Ammon's horn (tissue), 1 donor: Measurements from ENCODE around the gene SRMS.

Experiments used
- DNase-seq: peaks from one replicate; pipeline ENCODE4 v3.0.0-alpha.2; 2016; ENCODE audit warnings: low spot score

Gene SRMS

DNA sequence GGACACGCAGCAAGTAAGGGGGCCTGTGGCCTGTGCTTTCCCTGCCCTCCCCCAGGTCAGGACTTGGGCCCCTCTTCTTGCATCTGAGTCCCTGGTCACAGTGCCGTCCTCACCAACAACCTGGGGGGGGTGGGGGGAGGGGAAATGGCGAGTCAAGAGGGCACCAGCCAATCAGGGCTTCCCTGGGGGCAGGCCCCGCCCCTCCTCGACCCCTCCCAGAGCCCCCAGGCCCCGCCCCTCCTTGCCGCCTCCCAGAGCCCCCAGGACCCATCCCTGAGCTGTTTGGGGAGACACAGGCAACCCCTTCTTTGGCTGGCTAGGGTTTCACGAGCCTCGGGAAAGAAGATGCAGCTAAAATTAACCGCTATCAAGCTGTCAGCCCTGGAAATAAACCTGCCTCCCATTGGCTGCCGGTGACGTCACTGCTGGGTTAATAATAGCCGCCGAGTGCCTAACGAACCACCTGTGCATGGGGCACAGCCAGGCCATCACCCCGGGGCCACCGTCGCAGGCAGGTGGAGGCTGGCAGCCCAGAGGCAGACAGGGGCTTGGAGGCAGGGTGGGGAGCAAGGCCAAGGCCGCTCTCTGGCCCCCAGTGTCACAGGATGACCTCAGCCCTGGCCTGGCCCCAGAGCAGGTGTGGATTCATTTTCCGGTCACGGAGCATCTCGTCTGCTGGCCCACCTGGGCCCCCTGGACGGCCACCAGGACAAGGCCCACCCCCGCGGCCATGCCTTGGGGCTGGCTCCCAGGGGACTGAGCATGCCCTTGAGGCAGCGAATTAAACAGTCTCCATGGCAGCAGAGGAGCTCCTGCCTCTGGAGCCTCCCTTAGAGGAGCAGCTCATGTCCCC is 45.5 kb downstream of the SRMS start:
- peak; percentile 70 for DNase-seq

DNA sequence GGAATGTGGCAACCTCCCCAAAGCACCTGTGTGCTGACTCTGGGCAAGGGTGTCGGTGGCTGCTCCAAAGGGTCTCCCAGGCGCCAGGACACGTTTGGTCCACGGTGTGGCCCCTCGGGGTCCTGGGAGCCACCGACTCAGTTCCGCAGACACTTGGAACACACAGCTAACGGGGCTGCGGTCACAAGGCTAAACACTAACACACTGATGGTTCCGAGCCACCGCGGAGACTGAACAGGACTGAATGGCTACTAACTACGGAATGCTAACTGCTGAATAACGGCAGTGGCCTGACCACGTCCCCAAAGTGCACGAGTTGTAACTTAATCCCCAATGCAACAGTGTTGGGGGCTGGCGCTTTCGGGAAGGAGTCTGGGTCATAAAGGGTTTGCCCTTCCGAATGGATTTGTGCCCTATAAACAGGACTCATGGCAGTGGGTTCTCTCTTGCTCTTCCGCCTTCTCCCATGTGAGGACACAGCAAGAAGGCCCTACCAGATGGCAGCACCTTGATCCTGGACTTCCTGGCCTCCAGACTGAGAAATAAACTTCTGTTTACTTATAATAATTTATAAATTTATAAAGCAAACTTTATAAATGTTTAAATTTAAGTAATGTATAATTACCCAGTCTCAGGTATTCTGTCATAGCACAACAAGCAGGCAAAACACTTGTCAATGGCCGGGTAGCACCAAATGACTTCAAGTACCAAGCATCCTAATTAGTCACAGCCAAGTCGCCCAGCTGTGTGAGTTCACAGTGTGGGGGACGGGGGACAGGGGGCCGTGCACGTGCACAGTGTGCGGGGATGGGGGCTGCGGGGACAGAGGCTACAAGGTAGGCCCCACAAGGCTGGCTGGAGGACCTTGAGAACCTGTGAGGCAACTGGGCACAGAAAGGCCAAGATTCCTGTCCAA is 46.4 kb downstream of the SRMS start:
- DNase-seq = no peak

DNA sequence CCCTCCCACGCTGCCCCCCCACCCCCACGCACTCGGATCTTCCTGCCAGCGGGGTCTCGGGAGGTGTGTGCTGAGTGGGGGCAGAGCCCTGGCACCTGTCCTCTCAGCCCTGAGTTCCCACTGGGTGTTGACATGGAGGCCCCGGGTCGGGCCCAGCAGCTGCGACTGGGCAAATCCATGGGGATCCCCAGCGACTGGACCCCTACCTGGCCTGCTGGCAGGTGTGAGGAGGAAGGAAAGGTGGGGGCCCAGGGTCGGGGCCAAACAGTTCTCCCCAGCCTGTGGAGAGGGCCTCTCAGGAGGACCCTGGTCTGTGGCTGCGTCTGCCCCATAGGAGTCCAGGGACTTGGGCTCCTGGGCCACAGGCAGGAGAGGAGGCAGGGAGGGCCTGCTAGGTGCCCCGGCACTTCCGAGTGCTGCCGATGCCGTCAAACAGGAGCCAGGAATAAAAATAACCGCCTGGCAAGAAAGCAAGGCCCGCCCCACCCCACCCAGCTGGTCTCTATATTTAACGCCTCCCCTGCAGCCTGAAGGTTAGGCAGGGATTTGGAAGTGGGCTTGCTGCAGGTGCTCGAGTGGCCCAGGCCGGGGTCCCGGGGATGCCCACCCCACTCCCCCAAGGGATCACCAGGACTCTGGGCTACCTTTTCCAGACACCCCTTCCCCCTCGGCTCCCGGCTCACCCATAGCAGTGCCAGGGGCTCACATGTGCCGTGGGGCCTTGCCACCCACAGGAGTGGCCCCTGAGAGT is 47.2 kb downstream of the SRMS start:
- DNase-seq = no peak

DNA sequence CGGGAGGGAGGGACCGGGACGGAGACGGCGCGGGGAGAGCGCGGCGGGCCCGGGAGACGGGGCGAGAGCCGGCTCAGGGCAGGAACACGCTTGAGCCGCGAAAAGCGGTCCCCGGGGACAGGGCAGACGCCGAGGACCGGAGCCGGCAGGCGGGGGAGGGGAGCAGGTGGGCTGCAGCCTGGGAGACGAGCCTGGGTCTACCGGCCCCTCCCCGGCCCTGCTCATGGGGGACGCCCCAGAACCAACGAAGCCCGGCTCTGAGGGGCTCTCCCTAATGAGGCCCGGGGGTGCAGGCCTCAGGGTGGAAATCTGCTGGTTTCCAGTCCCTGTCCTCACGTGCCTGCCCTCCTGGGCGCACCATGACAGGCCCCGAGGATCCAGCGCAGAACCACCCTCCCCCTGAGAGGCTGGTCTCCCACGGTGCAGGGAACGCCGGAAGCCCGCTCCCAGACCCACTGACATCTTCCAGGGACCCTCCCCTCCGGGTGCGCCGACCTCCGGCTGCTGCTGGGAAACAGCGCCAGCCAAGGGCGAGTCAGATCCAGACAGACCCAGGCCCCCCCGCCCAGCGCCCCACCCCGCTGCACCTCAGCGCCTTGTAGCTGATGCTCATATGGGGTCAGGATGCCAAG is 48.1 kb downstream of the SRMS start:
- no peak for DNase-seq

DNA sequence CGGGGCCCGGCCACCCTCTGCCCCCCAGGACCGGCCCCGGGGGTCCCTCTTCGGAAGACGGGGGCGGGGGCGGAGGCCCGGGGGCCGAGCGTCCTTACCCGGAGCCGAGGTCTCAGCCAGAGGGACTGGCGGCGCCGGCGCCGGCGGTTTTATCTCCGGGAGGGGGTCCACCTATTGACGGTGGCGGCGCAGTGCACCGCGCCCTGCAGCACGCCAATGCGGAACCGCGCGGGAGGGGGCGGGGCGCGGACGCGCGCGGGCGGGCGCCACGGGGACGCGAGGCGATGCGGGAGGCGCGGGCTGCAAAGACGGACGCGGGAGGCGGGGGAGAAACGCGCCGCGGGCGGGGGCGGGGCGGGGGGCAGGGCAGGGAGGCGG is 48.6 kb downstream of the SRMS start, which contains the start of gene EEF1A2:
Gene EEF1A2 (minus strand): TSS at position 124 of the 378 bp plus-strand sequence. CDS start 1,320 bp downstream, outside the sequence.
- peak; percentile 50 for DNase-seq

DNA sequence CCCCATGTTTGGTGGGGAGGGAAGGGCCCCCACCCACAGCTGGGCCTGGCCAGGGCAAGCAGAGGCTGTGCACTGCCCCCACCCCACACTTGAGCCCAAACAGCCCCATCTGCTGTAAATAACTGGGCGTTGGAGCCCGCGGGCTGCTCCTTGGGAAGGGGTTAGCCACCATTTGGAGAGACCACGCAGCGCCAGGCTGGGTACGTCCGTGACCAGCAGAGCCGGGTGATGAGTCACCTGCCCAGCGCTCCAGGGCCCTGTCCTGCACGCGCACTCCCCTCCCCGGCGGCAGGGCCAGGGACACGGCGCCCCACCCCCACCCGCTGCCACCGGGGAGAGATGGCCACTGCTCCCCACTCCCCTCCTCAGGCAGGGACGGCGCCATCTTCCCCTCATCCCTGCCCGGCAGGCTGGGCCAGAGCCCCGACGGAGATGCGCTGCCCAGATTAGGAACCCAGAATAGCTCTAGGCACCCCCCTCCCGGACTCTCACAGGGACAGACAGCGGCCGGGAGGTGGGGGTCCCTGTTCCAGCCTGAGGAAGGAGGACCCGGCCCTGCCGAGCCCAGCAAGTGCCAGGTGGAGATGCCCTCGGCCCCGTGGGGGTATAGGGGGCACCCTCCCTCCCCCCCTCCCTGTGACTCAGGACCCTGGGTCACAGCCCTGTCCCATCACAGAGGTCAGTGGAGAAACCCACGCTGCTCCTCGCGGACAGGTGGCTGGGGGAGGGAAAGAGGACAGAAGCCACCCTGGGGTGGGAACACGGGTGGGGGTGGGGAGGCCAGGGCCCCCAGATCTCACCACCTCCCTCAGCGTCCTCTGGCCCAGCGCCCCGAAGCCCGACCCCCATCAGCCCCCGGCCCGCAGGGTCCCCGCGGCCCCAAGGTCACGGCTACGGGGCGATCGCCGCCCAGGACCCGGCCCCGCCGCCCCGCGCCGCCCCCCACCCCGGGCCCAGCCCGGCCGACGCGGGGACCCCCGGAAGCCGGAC is 49.3 kb downstream of the SRMS start:
- no peak for DNase-seq

DNA sequence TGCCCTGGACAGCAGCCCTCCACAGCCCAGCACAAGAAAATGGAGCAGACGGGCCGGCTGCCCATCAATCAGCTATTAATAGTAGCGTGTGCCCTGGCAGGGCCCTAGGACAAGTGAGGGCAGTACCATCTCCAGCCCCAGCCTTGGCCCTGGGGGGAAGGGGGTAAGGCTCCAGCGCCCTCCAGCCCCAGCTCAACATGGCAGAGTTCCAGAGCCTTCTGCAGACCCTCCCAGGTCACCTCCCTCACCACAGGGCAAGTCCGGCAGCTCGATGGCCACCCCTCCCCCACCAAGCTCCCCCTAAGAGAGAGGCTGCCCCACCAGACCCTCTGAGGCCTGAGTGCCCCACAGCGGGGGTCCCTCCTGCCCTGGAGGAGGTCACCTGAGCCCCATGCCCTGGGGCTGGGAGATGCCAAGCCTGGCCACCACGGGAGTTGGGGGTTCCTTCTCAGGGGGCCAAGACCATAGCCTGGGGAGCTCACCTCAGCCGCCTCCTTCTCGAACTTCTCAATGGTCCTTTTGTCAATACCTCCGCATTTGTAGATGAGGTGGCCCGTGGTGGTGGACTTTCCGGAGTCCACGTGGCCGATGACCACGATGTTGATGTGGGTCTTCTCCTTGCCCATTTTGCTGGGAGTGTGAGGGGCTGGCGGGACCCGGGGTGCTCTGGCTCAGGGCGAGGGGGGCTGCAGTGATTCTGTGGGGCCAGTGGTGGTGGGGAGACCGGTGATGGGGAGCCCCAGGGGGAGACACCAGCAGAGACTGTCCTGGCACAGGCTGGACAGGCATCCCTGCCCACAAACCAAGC is 50.2 kb downstream of the SRMS start:
- no peak for DNase-seq

DNA sequence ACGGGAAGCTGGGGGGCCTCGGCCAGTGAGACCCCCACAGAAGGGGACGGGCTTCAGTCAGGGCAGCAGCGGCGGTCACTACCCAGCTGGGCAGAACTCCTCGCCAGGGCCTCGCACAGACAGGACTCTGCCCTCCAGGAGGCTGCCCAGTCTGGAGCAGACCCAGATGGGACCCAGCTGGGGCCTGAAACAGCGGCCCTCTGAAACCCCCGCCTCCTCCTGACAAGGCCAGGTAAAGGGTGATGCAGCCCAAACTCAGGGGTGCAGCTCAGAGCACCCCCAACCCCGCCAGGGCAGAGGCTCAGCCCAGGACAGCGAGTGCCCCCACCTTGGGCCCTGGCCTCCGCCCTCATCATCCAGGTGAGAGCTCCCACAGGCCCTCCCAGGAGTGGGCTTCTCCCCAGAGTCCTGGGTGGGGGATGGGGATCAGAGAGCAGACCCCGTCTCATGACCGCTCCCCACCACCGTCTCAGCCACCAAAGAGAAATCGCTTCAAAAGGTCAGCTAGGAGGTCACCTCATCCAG is 50.9 kb downstream of the SRMS start:
- no peak for DNase-seq

DNA sequence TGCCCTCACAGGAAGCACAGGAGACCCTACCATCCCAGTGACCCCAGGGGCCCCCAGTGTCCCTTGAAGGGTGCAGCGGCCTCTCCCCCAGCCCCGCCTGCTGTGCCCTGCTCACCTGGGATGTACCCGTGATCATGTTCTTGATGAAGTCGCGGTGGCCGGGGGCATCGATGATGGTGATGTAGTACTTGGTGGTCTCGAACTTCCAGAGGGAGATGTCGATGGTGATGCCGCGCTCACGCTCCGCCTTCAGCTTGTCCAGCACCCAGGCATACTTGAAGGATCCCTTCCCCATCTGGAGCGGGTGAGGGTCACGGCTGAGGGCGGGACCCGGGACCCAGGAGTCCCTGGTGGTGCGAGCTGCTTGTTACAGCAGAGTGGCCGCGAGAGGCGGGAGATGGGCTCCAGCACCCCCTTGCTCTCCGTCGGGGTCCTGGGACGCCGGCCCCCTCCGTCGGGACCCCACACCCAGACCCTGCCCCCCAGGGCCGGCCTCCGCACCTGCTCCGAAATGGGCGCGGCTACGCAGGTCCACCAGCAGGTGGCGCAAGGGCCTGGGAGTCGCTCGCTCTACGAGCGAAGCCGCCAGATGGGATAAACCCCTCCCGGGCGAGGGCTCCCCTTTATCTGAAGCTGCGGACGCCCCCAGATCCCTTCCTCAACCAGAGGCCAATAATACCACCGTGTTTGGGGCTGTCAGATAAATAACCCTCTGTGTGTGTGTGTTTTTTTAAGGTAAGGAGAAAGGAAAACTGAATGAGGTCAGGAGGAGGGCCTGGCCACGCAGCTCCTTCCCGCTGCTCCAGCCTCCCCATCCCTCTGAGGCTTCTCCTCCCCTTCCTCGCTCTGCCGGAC is 51.6 kb downstream of the SRMS start:
- DNase-seq = peak; percentile 72

DNA sequence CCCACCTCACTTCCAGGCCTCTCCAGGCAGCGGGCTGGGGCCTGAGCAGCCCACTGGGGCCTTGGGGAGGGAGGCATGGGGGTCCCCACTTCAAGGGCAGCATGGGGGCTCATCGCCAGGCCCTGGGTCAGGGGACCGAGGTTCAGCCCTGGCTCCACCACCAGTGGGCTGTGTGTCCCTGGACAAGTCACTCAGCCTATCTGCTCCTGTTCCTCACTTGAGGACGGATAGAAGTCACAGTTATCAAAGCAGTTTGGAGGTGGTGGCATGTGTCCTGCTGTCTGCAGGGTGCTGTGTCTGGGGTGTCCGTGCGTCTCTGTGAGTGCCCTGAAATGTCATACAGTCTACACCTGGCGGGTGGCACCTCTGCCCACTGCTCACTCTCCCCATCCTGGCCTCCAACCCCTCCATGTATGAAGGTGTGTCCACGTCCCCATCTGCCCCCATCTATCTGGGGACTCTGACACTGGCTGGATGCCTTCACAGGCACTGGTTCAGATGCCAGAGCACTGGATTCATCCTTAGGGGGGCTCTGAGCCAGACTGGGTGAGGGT is 52.3 kb downstream of the SRMS start:
- DNase-seq = no peak

DNA sequence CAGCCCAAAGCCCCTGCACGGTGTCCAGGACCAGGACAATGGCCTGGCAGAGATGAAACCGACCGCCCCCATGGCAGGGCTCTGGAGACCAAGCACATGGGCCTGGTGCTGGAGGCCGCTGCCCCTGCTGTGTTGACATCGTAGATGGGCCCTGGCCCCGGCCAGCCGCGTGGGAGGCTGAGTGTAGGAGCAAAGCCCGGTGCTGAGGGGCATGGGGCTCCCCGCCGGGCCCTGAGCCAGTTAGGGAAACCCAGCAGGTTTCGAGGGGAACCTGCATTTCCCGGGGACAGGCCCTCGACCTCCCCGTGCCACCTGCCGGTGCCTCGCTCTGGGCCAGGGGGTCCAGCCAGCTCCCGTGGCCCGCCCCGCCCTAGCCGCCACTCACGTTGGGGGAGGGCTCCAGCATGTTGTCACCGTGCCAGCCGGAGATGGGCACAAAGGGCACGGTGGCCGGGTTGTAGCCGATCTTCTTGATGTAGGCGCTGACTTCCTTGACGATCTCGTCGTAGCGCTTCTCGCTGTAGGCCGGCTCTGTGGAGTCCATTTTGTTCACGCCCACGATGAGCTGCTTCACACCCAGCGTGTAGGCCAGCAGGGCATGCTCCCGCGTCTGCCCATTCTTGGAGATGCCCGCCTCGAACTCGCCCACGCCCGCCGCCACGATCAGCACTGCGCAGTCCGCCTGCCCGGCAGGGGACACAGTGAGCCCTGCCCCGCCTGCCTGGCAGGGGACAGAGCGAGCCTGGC is 53.0 kb downstream of the SRMS start:
- DNase-seq = no peak

DNA sequence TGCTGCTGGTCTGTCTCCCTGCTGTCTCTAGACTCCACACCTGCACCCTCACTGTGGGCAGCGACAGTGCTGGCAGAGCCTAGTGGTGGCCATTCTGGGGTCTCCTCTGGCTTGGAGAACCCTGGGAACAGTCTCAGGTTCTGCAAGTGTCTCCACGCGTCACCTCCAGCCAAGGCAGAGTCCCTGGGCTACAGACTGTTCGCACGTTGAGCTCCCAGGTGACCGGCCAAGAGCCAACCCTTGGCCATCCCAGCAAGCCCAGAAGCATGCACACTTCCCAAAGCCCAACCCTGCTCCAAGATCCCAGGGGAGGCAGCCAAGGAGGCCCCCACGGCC is 53.5 kb downstream of the SRMS start:
- DNase-seq = no peak

DNA sequence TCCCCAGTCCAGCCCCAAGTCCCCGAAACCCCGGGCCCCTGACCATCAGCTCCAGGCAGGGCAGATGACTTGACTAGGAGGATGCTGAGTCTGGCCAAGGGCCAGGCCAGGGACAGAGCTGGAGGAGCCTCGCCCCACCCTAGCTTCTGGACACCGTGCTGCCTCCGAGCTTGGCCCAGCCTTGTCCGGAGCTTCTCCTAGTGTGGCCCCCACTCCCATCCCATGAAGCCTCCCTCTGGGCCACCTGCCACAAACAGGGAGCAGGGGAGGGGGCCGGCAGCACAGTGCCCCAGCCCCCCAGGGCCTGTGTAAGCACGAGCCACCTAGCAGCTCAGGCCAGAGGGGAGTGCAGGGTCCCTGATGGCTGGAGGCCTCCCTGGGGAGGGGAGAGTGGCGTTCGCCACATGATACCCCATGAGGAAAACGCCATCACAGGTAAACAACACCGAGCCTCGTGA is 54.0 kb downstream of the SRMS start:
- no peak for DNase-seq

DNA sequence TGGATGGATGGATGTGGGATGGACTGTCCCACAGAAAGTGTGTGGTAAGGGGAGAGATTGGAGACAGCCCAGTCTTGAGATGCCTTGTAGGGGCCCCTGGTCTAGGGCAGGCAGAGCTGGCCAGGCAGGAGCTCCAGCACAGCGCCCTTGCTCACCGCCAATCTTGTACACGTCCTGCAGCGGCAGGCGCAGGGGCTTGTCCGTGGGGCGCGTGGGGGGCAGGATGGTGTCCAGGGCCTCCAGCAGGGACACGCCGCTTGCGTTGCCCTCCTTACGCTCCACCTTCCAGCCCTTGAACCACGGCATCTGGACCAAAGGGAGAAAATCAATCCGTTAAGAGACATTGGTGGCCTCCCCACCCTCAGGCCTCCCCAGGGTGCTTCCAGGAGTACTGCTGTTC is 54.6 kb downstream of the SRMS start:
- DNase-seq = no peak

DNA sequence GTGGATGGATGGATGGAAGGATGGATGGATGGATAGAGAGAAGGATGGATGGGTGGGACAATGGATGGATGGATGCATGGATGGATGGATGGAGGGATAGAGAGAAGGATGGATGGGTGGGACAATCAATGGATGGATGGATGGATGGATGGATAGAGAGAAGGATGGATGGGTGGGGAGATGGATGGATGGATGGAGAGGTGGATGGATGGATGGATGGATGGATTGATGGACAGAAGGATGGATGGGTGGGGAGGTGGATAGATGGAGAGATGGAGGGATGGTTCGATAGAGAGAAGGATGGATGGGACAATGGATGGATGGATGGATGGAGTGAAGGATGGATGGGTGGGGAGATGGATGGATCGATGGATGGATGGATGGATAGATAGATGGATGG is 55.0 kb downstream of the SRMS start:
- DNase-seq = no peak

DNA sequence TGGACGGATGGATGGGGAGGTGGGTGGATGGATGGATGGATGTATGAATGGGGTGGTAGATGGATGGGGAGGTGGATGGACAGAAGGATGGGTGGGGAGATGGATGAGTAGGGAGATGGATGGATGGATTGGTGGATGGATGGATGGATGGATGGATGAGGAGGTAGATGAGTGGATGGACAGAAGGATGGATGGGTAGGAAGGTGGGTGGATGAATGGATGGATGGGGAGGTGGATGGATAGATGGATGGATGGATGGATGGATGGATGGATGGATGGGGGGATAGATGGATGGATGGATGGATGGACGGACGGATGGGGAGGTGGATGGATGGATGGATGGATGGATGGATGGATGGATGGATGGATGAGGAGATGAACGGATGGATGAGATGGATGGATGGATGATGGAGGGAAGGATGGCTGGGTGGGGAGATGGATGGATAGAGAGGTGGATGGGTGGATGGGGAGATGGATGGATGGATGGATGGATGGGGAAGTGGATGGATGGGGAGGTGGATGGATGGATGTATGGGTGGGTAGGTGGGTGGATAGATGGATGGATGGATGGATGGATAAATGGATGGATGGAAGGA is 55.8 kb downstream of the SRMS start:
- DNase-seq = no peak

DNA sequence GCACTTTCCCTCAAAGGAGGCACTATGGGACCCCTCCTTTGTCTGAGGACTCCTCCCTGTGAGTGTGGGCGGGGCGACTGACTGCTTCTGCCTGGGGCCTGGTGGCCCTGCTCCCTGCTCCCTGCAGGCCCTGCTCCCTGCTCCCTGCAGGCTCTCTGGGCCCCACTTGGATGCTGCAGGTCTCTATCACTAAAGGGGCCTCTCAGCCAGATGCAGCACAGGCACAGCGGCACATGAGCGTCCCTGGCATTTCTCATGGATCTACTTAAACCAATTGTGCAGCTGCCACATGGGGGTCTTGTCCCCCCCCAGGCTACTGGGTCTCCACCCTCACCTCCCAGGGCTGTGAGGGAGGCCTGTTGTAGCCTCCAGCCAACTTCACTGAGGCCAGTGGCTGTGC is 56.5 kb downstream of the SRMS start:
- DNase-seq = no peak
